Activated CD8-positive, alpha-beta memory T cell treated with anti-CD3 and anti-CD28 coated beads, Interleukin-2, amount 50 U/mL, for 24 hours (primary cell): ENCODE measurements around the gene EPHA10.
"Not testable (repeated sequence)": the region's sequence is repeated elsewhere in the genome, so short reads cannot be mapped to it uniquely, and the experiment has no call there.

Experiments
- DNase-seq: peaks from one replicate; pipeline ENCODE4 v3.0.0-alpha.2; 2020; ENCODE audit errors: extremely low read depth

The EPHA10 gene

GRCh38 chr1:37771440-37771839 is 6.5 kb upstream of the EPHA10 start:
- not testable (repeated sequence) for DNase-seq

DNA sequence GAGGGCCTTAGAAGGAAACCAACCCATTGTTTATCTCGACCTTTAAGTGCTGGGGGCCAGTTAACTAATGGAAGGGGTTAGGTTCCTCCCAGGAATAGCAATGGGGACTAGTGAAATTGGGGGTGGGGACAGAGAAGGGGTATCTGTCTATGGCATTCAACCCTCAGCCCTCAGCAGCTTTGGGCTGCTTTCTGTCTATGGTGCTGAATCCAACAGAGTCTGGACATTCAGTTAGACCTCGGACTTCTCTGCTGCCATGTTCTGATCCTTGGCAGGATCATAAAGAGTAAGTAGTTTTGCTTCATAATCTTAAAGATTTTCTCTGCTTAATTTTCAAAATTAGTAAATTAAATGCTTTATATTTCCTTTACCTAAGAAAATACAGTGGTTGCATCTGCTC is 2.6 kb upstream of the EPHA10 start:
- DNase-seq = no peak

DNA sequence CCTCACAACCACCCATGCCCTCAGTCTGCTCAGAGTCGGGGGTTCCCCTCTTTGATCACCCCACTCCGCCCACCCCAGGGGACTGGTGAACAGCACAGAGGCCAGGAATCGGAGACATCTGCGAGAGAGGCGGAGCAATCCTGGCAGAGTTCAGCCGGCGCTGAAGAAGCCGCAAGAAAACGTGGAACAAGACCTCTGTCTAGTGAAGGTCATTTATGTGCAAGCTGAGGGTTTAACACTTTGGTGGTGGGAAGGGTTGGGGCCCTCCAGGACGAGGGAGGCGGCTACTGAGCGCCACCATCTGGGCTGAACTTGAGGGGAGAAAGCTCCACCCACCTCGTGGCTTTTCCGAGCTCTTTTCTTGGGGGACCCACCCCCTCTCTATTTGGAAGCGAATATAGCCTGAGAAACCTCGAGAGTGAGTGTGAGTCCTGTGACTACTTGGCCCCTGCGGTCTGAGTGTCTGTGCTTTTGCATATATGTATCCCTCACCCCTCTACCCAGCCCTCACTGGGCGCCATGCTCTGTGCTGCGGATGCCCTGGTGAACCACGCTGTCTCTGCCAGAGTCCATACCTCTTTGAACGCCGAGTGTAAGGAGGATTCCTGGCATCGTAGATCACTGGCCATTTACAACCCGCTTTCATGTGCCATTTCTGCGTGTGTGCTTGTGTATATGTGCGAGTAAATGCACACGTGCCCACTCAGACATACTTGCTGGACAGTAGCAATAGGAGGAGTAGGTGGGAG is 1.2 kb upstream of the EPHA10 start:
- DNase-seq = no peak

DNA sequence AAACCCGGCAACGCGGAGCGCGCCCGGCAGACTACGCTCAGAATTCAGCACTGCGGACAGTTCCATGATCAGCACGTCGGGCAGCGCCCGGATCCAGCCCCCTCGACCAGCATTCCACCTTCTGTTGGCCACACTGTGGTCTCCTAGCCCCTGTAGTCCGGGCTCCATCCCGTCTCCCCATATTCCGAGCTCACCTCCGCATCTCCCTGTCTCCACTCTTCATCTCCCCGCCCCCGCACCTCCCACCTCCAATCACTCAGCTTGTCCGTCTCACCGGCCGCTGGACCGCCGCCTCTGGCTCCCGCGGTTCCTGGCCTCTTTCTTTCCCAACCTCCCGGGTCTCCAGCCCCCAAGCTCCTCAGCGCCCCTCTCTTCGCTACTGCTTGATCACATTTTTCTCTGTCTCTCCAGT is 500 bp downstream of the EPHA10 start:
- DNase-seq = no peak

- no peak for DNase-seq
These were observed 1.0 kb downstream of the EPHA10 start for GRCh38 chr1:37763791-37764413.

GRCh38 chr1:37762516-37762915 is 2.4 kb downstream of the EPHA10 start:
- DNase-seq = no peak

- no peak for DNase-seq
These were observed 3.4 kb downstream of the EPHA10 start for GRCh38 chr1:37761416-37762095.

DNA sequence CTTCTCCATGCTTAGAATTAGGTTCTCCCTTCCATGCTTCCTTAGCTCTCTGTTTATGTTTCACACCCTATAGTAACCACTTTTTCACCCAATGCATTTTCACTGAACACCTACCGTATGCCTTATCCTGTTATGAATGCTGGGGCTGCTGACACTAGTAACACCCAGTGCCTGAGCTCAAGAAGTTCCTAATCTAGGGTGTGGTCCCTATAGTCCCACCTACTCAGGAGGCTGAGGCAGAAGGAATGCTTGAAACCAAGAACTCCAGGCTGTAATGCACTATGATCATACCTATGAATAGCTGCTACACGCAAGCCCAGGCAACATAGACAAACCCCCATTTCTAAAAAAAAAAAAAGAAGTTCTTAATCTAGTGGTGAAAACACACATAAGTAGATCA is 5.5 kb downstream of the EPHA10 start:
- no peak for DNase-seq

- DNase-seq = no peak
These were observed 8.9 kb downstream of the EPHA10 start for GRCh38 chr1:37755951-37756560.

DNA sequence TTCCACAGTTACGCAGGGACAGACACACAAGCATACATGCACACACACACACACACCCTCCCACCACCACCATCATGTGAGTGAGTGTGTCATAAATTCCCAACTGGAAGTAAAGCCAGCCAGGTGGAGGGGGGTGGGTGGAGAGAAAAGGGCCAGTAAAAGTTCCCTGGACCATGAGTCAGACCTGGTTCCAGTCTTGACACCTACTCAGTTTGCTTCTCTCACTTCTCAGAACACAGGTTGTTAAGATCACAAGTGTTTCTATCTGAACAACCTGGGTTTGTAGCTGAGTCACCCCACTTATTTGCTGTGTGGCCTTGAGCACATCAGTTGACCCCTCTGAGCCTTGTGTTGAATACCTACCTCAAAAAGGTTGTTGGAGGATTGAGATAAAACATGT is 9.6 kb downstream of the EPHA10 start:
- DNase-seq = no peak

GRCh38 chr1:37753473-37754321 is 11.2 kb downstream of the EPHA10 start:
- DNase-seq = no peak

DNA sequence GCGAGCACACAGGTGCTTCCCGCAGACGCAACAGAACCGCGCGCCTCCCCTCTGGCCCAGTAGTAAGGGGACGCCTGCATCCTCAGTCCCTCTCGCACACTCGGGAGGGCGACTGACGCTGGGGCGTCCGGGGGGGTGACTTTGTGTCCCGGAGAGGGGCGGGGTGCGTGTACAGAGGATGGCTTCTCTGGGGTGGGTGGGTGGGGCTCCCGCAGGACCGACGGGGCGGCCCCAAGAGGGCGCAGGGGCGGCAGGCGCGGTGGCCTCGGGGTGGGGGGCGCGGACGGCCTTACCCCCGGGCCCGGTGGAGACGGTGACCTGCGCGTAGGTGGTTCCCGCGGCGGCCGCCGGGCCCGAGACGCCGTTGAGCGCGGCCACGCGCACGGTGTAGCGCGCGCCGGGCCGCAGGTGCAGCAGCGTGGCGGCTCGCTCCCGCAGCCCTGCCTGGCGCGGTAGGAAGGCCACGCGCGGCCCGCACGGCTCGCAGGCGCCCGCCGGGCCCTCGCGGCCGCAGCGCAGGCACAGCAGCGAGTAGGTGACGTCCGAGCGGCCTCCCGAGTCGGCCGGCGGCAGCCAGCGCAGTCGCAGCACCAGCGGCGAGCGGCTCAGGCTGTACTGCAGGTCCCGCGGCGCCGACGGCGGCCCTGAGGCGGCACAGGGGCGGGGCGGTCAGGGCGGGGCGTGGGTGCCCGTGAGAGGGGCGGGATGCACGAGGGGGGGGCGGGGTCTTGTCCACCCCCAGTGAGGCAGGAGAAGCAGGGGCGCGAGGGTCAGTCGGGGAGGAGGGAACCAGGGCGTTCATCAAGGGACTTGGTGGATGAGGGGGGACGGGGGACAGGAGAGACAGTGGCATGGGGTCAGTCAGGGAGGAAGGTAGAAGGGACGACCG is 12.1 kb downstream of the EPHA10 start:
- no peak for DNase-seq

DNA sequence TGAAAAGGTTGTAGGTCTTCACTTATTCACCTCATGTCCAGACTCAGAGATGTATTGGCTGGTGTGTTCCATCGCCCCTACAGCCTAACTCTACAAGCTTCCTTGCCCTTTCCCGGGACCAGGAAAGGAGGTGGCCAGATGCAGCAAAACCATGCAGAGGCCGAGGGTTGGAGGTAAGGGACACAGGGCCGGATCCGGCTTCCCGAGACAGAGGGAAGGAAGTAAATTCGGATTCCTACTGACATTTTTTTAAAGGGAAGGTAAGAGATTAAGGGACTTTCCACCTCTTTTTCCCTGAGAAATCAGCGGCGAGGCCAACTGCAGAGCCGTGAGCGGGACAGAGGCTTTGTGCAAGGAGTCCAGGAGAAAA is 12.7 kb downstream of the EPHA10 start:
- DNase-seq = no peak

GRCh38 chr1:37748565-37748964 is 16.4 kb downstream of the EPHA10 start:
- no peak for DNase-seq

GRCh38 chr1:37746806-37747205 is 18.1 kb downstream of the EPHA10 start:
- DNase-seq = no peak

GRCh38 chr1:37741662-37742061 is 23.3 kb downstream of the EPHA10 start:
- no peak for DNase-seq

DNA sequence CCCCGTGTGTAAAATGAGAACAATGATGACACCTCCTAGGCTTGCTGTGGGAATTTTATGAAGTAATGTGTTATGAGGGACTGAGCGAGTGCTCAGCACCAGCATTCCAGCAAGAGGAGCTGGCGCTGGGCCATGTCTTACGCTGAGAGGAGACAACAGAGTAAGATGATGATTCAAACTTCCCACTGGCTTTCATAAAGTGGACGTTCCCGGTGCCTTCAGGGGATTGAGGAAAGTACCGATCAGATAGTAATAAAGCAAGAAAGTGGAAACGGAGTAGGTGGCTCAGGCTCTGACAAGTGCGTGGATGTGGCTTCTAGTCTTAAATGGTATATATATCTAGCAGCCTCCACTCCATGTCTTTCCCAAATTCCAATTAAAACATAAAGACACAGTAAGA is 23.8 kb downstream of the EPHA10 start:
- DNase-seq = no peak

DNA sequence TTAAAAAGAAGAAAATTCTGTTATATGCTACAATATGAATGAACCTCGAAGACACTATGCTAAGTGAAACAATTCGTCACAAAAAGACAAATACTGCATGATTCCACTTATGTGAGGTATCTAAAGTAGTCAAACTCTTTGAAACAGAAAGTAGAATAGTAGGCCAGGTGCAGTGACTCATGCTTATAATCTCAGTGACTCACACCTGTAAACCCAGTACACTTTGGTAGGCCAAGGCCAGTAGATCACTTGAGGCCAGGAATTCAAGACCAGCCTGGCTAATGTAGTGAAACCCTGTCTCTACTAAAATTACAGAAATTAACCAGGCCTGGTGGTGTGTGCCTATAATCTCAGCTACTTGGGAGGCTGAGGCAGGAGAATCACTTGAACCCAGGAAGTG is 25.7 kb downstream of the EPHA10 start:
- no peak for DNase-seq

- DNase-seq = not testable (repeated sequence)
These were observed 26.3 kb downstream of the EPHA10 start for GRCh38 chr1:37738619-37739018.

- DNase-seq = not testable (repeated sequence)
These were observed 26.9 kb downstream of the EPHA10 start for GRCh38 chr1:37737975-37738374.
